LNCaP clone FGC (cell line): ENCODE data around the gene COG6.

Experiments
- DNase-seq: peaks from one replicate; pipeline ENCODE4 v3.0.0-alpha.2; 2011; ENCODE audit warnings: low read depth
- H3K4me3 ChIP-seq: 2 replicates; pipeline ENCODE4 v1.5.1; 2011; ENCODE audit warnings: mild to moderate bottlenecking, low read depth, low read length, control low read depth
- TF ChIP-seq, protein P1 (sequence below): IDR thresholded peaks from 2 replicates; pipeline ENCODE4 v1.5.1; 2012; ENCODE audit warnings: mild to moderate bottlenecking; ENCODE audit not compliant: control insufficient read depth, insufficient read depth; ENCODE audit errors: extremely low read depth

COG6 gene

DNA sequence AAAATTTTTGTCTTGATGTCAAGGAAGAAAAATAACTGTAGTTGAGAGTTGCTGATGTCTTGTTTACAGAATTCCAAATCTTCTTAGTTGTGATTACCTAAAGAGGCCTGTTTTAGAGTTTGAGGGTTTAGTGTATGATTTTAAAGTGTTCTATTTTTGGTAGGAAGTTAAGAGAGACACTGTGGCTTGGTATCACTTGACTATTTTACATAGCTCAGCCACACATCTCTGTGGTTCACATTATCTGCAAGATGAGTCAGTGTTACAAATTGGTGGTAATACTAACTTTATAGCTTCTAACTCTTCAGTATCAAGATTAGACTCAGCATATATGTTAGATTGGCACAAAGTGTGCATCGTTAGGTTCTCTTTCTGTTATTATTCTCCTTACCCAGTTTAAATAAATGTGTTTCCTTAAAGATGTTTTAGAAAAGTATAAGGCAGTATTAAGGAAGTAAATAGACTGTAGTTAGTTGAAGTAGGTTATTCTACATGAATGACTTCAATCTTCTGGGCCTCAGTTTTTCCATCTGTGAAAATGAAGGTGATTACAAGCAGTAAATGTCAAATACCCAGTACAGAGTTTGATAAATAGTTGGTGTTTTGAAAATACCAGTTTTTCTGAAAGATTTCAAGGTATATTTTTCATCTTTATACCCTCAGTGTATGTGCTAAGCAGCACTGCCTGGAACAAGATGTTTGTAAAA, 33.4 kb downstream of the COG6 start:
- no peak overlapping the region for H3K4me3 ChIP-seq
- TF ChIP-seq, protein P1, sequence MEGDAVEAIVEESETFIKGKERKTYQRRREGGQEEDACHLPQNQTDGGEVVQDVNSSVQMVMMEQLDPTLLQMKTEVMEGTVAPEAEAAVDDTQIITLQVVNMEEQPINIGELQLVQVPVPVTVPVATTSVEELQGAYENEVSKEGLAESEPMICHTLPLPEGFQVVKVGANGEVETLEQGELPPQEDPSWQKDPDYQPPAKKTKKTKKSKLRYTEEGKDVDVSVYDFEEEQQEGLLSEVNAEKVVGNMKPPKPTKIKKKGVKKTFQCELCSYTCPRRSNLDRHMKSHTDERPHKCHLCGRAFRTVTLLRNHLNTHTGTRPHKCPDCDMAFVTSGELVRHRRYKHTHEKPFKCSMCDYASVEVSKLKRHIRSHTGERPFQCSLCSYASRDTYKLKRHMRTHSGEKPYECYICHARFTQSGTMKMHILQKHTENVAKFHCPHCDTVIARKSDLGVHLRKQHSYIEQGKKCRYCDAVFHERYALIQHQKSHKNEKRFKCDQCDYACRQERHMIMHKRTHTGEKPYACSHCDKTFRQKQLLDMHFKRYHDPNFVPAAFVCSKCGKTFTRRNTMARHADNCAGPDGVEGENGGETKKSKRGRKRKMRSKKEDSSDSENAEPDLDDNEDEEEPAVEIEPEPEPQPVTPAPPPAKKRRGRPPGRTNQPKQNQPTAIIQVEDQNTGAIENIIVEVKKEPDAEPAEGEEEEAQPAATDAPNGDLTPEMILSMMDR = no peak
- no peak for DNase-seq

DNA sequence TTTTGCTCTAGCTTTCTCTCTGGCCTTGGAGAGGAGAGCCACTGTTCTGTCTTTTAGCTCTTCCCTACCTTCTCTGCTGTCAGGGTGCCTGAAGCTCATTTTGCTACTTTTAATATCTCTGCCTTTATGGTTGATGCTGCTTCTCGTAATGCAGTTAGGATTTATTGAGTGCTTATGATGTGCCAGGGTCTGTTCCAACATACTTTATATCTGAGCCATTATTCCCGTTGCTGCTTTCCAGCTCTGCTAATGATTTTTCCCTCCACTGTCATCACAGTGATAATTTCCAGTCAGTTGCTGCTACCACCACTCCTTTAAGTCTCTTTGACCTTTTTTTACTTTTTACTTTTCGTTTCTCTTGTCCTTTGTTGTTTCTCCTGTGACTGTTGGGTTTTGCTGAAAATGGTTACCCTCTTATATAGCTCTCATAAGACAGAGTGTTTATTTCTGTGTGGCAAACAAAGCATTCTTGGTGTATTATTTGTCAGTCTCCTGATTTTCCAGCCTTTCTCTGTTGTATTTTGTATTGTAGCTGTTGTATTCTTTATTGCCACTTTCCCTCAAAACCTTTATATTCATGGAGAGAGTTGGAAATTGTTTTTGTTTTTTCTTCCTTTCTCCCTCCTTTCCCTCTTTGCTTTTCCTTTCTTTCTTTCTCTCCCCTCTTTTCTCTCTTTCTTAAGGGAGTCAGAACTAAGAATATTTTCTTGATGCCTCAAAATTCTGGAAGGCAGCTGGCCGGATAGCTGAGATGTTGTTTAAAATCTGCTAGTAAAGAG, 37.4 kb downstream of the COG6 start:
- DNase-seq = no peak
- no peak overlapping the region for H3K4me3 ChIP-seq
- TF ChIP-seq, protein P1 = no peak

DNA sequence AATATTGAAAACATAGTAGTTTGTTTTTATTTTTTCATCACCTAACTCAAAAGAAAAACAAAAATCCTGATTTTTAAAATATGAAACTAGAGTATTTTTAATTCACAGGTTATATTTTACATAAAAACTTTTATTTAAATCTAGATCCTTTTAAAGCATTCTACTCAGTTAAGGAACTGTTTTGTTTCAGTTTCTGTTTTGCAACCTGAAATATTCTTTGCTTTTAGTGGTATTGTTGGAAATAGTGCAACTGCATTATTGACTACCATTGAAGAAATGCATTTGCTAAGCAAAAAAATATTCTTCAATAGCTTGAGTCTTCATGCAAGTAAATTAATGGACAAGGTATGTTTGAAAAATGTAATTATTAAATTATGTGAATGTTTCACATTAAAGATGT, 43.8 kb downstream of the COG6 start:
- H3K4me3 ChIP-seq = no peak overlapping the region
- no peak for DNase-seq
- TF ChIP-seq, protein P1 = no peak

DNA sequence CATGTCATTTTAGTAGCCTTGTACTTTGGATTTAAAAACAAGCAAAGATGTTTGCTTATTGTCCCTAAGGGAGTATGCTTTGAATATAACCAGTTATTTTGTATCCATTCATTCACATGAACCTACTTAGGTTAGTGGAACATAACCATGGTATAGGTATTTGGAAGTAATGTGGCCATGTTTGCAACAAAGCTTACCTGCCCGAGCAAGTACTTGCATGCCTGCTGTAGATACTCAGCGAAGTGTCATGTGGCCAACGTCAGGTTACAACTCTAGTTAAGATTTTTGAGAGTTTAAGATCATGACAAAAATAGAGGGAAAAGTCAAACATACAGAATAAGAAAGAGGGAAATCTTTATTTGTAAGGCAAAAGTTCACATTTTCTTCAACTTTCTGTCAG, 57.2 kb downstream of the COG6 start:
- TF ChIP-seq, protein P1 = no peak
- H3K4me3 ChIP-seq = no peak overlapping the region
- no peak for DNase-seq

DNA sequence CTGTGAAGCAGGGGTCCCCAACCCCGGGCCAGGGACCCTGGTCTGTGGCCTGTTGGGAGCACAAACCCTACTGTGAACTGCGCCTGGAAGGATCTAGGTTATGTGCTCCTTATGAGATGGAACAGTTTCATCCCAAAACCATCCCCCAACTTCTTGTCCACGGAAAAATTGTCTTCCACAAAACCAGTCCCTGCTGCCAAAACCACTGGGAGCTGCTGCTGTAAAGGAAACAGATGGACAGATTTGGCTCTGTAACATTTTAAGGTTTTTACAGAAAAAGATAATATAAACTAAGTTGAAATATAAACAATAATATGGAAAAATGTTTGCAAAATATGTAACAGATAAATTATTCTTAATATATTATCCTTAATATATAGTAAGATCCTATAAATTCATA, 73.7 kb downstream of the COG6 start:
- TF ChIP-seq, protein P1 = no peak
- no peak overlapping the region for H3K4me3 ChIP-seq
- DNase-seq = no peak

DNA sequence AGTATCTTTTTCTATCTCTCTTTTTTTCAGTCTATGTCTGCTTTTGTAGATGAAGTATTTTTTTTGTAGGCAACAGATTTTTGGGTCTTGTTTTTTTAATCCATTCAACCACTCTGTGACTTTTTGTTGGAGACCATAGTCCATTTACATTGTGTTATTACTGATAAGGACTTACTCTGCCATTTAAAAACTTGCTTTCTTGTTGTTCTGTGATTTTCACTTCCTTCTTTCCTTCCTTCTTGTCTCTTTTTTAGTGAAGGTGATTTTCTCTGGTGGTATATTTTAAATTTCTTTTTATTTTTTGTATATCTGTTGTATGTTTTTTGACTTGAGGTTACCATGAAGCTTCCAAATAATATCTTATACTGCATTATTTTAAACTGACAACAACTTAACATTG, 79.5 kb downstream of the COG6 start:
- TF ChIP-seq, protein P1 = no peak
- DNase-seq = no peak
- no peak overlapping the region for H3K4me3 ChIP-seq
